T-cell (primary cell): ENCODE results near the gene SVOPL. TPM values are rescaled to one million over a fixed set of nuclear protein-coding genes. Genes with fewer than 3 reads are reported as not detected.

Experiments
- ATAC-seq, 4 experiments: fragments of 200-7000 bp in 3 of 4; fragments of 150-1000 bp in 1 of 4; cut with Tn5 transposase; replicated peaks in 1 of 4; 1 replicate in 3 of 4; 2 replicates in 1 of 4; pipeline ENCODE4 v1.10.0; 2021; ENCODE audit warnings: moderate library complexity in 3 of 4, mild to moderate bottlenecking in 2 of 4, moderate number of reproducible peaks in 1 of 4
- CTCF ChIA-PET, 2 donors: fragments of 300-600 bp; sonication (Branson Sonifier 250); formaldehyde crosslinking; loops; one replicate each; lab custom pipeline; 2022; ENCODE audit warnings: antibody characterized with exemption in 2 of 2; lab: Charles Lee
- POLR2A ChIA-PET, 2 donors: fragments of 300-600 bp; sonication (Branson Sonifier 250); formaldehyde crosslinking; loops; one replicate each; lab custom pipeline; 2022; ENCODE audit warnings: antibody characterized with exemption in 2 of 2; lab: Charles Lee
- DNase-seq, 35 experiments: peaks; one replicate each; pipeline versions ENCODE4 v3.0.0 to v3.0.0-alpha.2; 2013 to 2023
- H3K27ac ChIP-seq: one replicate; pipeline ENCODE4 v1.5.1; 2013; ENCODE audit warnings: low read length
- H3K27me3 ChIP-seq, 2 experiments: replicated peaks in 1 of 2; 1 replicate in 1 of 2; 2 replicates in 1 of 2; pipeline versions ENCODE4 v1.6.1 to v1.7.0; 2013; ENCODE audit warnings: low read length in 1 of 2, mixed read lengths in 1 of 2; ENCODE audit not compliant: control insufficient read depth in 2 of 2, insufficient read depth in 2 of 2; ENCODE audit errors: extremely low read depth in 1 of 2
- H3K36me3 ChIP-seq, 2 donors: 1 replicate in 1 of 2; 2 replicates in 1 of 2; pipeline versions ENCODE4 v1.6.1 to v1.7.0; 2013; ENCODE audit warnings: low read length in 1 of 2; ENCODE audit not compliant: control insufficient read depth in 2 of 2, insufficient read depth in 1 of 2; ENCODE audit errors: extremely low read depth in 1 of 2
- H3K4me1 ChIP-seq, 2 experiments: 1 replicate in 1 of 2; 2 replicates in 1 of 2; pipeline versions ENCODE4 v1.6.1 to v1.7.0; 2013; ENCODE audit warnings: low read length in 2 of 2, mixed read lengths in 1 of 2; ENCODE audit not compliant: insufficient read depth in 2 of 2, control insufficient read depth in 1 of 2; ENCODE audit errors: extremely low read depth in 1 of 2
- H3K4me3 ChIP-seq, 2 donors: 1 replicate in 1 of 2; 2 replicates in 1 of 2; pipeline versions ENCODE4 v1.5.1 to v1.7.0; 2013; ENCODE audit warnings: mild to moderate bottlenecking in 2 of 2, low read length in 1 of 2, moderate library complexity in 1 of 2; ENCODE audit not compliant: control insufficient read depth in 1 of 2; ENCODE audit errors: extremely low read depth in 1 of 2
- H3K9me3 ChIP-seq: 2 replicates; pipeline ENCODE4 v1.7.0; 2013
- H3K27ac Mint-ChIP-seq, 2 donors: one replicate each; pipeline ENCODE4 v1.8.0; 2020 to 2021; ENCODE audit warnings: mild to moderate bottlenecking in 2 of 2, mixed read lengths in 2 of 2
- H3K27me3 Mint-ChIP-seq, 2 donors: one replicate each; pipeline ENCODE4 v1.8.0; 2021 to 2022; ENCODE audit warnings: mixed read lengths in 2 of 2
- H3K36me3 Mint-ChIP-seq: one replicate; pipeline ENCODE4 v1.8.0; 2021; ENCODE audit warnings: mixed read lengths
- H3K4me1 Mint-ChIP-seq, 3 donors: one replicate each; pipeline ENCODE4 v1.8.0; 2020 to 2022; ENCODE audit warnings: mixed read lengths in 3 of 3, mild to moderate bottlenecking in 1 of 3
- H3K4me3 Mint-ChIP-seq, 3 donors: one replicate each; pipeline ENCODE4 v1.8.0; 2020 to 2022; ENCODE audit warnings: mild to moderate bottlenecking in 3 of 3, mixed read lengths in 3 of 3, moderate library complexity in 3 of 3
- H3K9me3 Mint-ChIP-seq, 3 donors: one replicate each; pipeline ENCODE4 v1.8.0; 2020 to 2022; ENCODE audit warnings: mixed read lengths in 3 of 3
- WGBS: methylation state at CpG from one replicate; pipeline ENCODE4 v1.1.5; 2013; ENCODE audit warnings: missing lambda C conversion rate; ENCODE audit not compliant: insufficient coverage; 5-methylcytosine and 5-hydroxymethylcytosine counted together
- total RNA-seq, 35 experiments: library from RNA in 6 of 35; stranded (reverse) in 6 of 35; fragments of 120-200 nt in 1 of 35; gene quantifications; one replicate each; pipeline versions ENCODE4 v1.2.1 to v1.2.4 and lab custom pipeline; 2013 to 2026

The SVOPL gene
- total RNA-seq, 5 donors from 2014 or later (not counting 1 experiment from before 2014, with no cell fraction given): 1.2 TPM; not detected in 4

DNA sequence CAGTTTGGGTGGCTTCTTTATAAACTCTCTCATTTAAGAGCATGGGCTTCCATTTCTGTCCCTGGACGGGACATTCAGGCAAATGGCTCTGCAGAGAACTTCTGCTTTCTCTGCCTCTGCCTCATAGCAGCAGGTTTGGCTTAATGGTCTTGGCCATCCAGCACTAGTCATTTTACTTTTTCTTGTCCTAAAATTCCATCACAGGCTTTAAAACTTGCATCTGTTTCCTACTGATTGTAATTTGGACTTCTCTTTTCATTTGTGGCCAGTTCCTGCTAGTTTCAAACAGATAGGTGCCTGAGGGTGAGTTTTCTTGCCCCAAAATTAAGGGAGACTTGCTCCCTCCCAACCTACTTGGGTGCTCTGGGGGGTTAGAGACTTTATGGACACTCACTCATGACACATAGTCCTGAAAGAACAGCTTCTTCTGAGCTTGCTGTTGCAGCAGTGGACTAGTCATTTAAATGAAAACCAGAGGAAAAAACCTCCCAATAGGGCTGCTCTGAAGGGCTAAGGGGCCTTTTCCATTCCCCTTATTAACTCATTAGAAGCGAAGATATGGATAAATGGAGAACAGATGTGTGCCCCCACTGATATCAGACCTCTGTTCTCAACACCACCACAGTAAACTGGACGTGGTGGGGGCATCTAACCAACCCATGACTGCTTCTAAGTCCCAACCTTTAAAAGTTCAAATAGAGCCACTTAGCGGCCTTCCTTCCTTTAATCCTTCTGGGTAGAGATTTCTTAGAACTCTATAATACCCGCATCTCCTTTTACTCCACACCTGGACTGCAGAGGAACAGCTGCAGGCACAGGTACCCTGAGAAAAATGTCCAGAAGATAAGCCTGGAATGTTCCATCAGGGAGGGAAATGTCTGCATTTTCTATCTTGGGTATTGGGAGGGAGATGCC lies 38.8 kb downstream of the SVOPL start:
- Histone ChIP-seq H3K27me3 (peaks cover 0 to 17% of the 10 kb centered on the region in 2 experiments), H3K9me3 (no peaks in the 10 kb centered on the region), H3K27ac (no peak overlapping the region), H3K4me1 (peaks cover 0 to 6% of the 10 kb centered on the region in 2 experiments), H3K4me3 (no peak overlapping the region), H3K36me3 (no peaks in the 10 kb centered on the region)
- ATAC-seq (no peak), DNase-seq (no peak)
- peaks cover 0 to 35% of the 10 kb centered on the region in 2 donors for H3K27me3 Mint-ChIP-seq
- no peak overlapping the region for H3K27ac Mint-ChIP-seq
- H3K36me3 Mint-ChIP-seq: no peaks in the 10 kb centered on the region
- POLR2A ChIA-PET: no interaction called here
- no peak overlapping the region for H3K4me3 Mint-ChIP-seq
- CTCF ChIA-PET: no interaction called here
- peaks cover 5 to 10% (median 8%) of the 10 kb centered on the region in 3 donors for H3K4me1 Mint-ChIP-seq
- 70% methylated on average over 1 of the region's 5 CpGs for WGBS
- no peaks in the 10 kb centered on the region for H3K9me3 Mint-ChIP-seq

- Histone ChIP-seq H3K36me3 (no peaks in the 10 kb centered on the region), H3K27me3 (peaks cover 0 to 17% of the 10 kb centered on the region in 2 experiments), H3K9me3 (no peaks in the 10 kb centered on the region), H3K27ac (no peak overlapping the region), H3K4me3 (no peak overlapping the region), H3K4me1 (peaks cover 0 to 6% of the 10 kb centered on the region in 2 experiments)
- no peak overlapping the region for H3K4me3 Mint-ChIP-seq
- no peaks in the 10 kb centered on the region for H3K36me3 Mint-ChIP-seq
- ChIA-PET CTCF (no interaction called here), POLR2A (no interaction called here)
- H3K4me1 Mint-ChIP-seq: peaks cover 5 to 10% (median 8%) of the 10 kb centered on the region in 3 donors
- H3K27me3 Mint-ChIP-seq: peaks cover 0 to 28% of the 10 kb centered on the region in 2 donors
- no peak overlapping the region for H3K27ac Mint-ChIP-seq
- no peaks in the 10 kb centered on the region for H3K9me3 Mint-ChIP-seq
- DNase-seq (no peak), ATAC-seq (no peak)
- no CpG with 5 or more reads among the region's 9 CpGs for WGBS
Measured at GRCh38 chr7:138661069-138661635, 40.0 kb downstream of the SVOPL start.

DNA sequence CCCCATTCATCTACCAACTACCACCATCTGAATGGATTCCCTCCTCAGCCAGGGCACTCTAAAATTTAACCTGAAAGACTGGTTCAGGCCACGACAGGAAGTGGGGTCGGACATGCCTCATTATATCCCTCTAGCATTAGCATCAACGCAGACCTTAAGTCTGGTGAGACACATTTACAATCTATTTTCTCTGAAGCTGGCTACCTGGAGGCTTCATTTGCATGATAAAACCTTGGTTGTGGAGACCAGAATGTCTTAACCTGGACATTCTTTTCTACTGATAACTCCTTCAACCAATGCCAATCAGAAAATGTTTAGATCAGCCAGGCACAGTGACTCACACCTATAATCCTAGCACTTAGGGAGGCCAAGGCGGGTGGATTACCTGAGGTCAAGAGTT lies 42.3 kb downstream of the SVOPL start:
- Histone ChIP-seq H3K36me3 (no peaks in the 10 kb centered on the region), H3K27me3 (peaks cover 0 to 4% of the 10 kb centered on the region in 2 experiments), H3K4me3 (no peak overlapping the region), H3K27ac (no peak overlapping the region), H3K4me1 (no peaks in the 10 kb centered on the region), H3K9me3 (no peaks in the 10 kb centered on the region)
- CTCF ChIA-PET: interaction anchor here in 1 of 2 donors (0.7 kb wide), 1 partner anchor 315 kb away, joined by 4 read pairs; no protein-coding TSS in a partner anchor
- Mint-ChIP-seq H3K9me3 (no peaks in the 10 kb centered on the region), H3K4me3 (no peak overlapping the region), H3K27me3 (peaks cover 0 to 13% of the 10 kb centered on the region in 2 donors), H3K4me1 (peaks cover under 1 to 4% (median 2%) of the 10 kb centered on the region in 3 donors), H3K36me3 (no peaks in the 10 kb centered on the region), H3K27ac (no peak overlapping the region)
- ATAC-seq (no peak), DNase-seq (no peak)
- WGBS: 78% methylated on average over 4 of the region's 4 CpGs
- POLR2A ChIA-PET: no interaction called here

DNA sequence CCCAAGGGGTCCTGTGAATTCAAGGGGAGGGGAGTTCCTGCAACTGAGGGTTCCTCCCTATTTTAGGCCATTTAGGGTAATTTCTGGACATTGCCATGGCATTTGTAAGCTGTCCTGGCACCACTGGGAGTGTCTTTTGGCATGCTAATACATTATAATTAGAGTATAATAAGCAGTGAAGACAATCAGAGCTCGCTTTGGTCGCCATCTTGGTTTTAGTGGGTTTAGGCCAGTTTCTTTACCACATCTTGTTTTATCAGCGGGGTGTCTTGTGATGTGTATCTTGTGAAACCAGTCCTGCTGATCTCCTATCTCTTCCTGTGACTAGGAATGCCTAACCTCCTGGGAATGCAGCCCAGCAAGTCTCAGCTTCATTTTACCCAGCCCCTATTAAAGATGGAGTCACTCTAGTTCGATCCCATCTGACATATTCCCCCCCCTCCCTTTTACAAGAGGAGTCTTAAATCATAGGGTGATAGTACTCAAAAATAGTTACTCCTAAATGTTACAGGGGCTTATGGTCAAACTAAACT lies 43.2 kb downstream of the SVOPL start:
- no peak for DNase-seq
- CTCF ChIA-PET: no interaction called here
- H3K9me3 Mint-ChIP-seq: peaks cover 0 to 3% (median 0%) of the 10 kb centered on the region in 3 donors
- H3K27me3 Mint-ChIP-seq: peaks cover 0 to 7% of the 10 kb centered on the region in 2 donors
- H3K4me3 Mint-ChIP-seq: no peak overlapping the region
- Histone ChIP-seq H3K9me3 (no peaks in the 10 kb centered on the region), H3K4me3 (no peak overlapping the region), H3K27me3 (peaks cover 0 to 4% of the 10 kb centered on the region in 2 experiments), H3K4me1 (no peaks in the 10 kb centered on the region), H3K36me3 (no peaks in the 10 kb centered on the region), H3K27ac (no peak overlapping the region)
- no peak for ATAC-seq
- WGBS: no CpG with 5 or more reads among the region's 4 CpGs
- H3K4me1 Mint-ChIP-seq: no peaks in the 10 kb centered on the region
- no peaks in the 10 kb centered on the region for H3K36me3 Mint-ChIP-seq
- POLR2A ChIA-PET: interaction anchor here in 1 of 2 donors (0.6 kb wide), 1 partner anchor 993 kb away, joined by 3 read pairs; no protein-coding TSS in a partner anchor
- no peak overlapping the region for H3K27ac Mint-ChIP-seq

DNA sequence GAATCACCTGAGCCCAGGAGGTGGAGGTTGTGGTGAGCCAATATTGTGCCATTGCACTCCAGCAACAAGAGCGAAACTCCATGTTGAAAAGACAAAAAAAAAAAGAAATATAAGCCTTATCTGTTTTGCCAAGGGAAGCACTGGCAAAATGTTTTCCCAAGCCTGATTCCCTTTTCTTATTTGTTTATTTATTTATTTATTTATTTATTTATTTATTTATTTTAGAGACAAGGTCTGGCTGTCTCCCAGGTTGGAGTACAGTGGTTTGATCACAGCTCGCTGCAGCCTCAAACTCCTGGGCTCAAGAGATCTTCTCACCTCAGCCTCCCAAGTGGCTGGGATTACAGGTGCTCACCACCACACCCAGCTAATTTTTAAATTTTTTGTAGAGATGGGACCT lies 44.2 kb downstream of the SVOPL start:
- Mint-ChIP-seq H3K4me3 (no peak overlapping the region), H3K36me3 (no peaks in the 10 kb centered on the region), H3K27me3 (peaks cover 0 to 7% of the 10 kb centered on the region in 2 donors), H3K9me3 (peaks cover 0 to 5% (median 0%) of the 10 kb centered on the region in 3 donors), H3K4me1 (no peaks in the 10 kb centered on the region), H3K27ac (no peak overlapping the region)
- WGBS: no CpG with 5 or more reads among the region's 2 CpGs
- ATAC-seq (no peak), DNase-seq (no peak)
- Histone ChIP-seq H3K4me3 (no peak overlapping the region), H3K9me3 (no peaks in the 10 kb centered on the region), H3K36me3 (no peaks in the 10 kb centered on the region), H3K4me1 (no peaks in the 10 kb centered on the region), H3K27ac (no peak overlapping the region), H3K27me3 (peaks cover 0 to 4% of the 10 kb centered on the region in 2 experiments)
- ChIA-PET POLR2A (no interaction called here), CTCF (no interaction called here)

DNA sequence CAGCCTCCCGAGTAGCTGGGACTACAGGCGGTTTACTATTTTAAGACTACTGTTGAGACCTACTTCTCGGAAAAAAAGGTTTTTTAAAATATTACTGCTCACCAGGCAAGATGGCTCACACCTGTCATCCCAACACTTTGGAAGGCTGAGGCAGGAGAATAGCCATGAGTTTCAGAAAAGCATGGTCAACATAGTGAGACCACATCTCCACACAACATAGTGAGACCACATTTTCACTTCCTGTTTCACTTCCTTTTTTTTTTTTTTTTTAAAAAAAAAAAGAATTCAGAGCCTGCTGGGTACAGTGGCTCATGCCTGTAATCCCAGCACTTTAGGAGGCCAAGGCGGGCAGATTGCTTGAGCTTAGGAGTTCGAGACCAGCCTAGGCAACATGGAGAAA lies 46.5 kb downstream of the SVOPL start:
- H3K27ac Mint-ChIP-seq: no peak overlapping the region
- H3K36me3 ChIP-seq: no peaks in the 10 kb centered on the region
- ATAC-seq: no peak
- H3K4me1 ChIP-seq: no peaks in the 10 kb centered on the region
- H3K4me3 Mint-ChIP-seq: no peak overlapping the region
- ChIA-PET CTCF (no interaction called here), POLR2A (no interaction called here)
- no CpG with 5 or more reads among the region's 5 CpGs for WGBS
- H3K27me3 Mint-ChIP-seq: peaks cover 0 to 2% of the 10 kb centered on the region in 2 donors
- H3K27me3 ChIP-seq: peaks cover 0 to 4% of the 10 kb centered on the region in 2 experiments
- no peak overlapping the region for H3K4me3 ChIP-seq
- H3K27ac ChIP-seq: no peak overlapping the region
- no peaks in the 10 kb centered on the region for H3K36me3 Mint-ChIP-seq
- H3K9me3 ChIP-seq: no peaks in the 10 kb centered on the region
- H3K9me3 Mint-ChIP-seq: peaks cover 0 to 5% (median 0%) of the 10 kb centered on the region in 3 donors
- DNase-seq: no peak
- H3K4me1 Mint-ChIP-seq: no peaks in the 10 kb centered on the region
